ENCODE results near the gene HTRA1. TPM values are rescaled to one million over a fixed set of nuclear protein-coding genes. Genes with fewer than 3 reads are reported as not detected.

The HTRA1 gene
- polyA plus RNA-seq, 1 donor from 2014 or later = 1.4 TPM

DNA sequence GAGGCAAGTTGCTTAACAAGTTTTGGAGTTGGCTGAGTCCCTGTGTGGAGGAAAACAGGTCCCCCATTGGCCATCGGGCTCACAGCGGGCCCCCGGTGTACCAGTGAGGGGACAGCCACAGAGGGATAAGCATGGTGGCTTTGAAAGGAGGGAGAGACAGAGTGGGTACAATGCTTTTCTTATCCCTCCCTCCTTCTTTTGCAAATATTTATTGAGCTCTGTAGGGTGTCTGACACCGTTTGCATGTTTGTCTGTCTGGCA lies 2.8 kb downstream of the HTRA1 start:
- no peaks in the 10 kb centered on the region for H3K9me2 ChIP-seq (ENCODE audit: insufficient read depth, low read length)
- no peak overlapping the region for H3K9ac ChIP-seq (ENCODE audit: low read length)
- H2AFZ ChIP-seq (ENCODE audit: low read depth, low read length) = no peak overlapping the region
- H3K27me3 ChIP-seq (ENCODE audit: insufficient read depth, low read depth, low read length) = peaks cover 44% of the 10 kb centered on the region
- H3K9me3 ChIP-seq (ENCODE audit: low read length) = no peaks in the 10 kb centered on the region
- no peaks in the 10 kb centered on the region for H3K36me3 ChIP-seq (ENCODE audit: insufficient read depth, low read length)
- TF ChIP-seq RAD21 (conservative IDR thresholded peaks at IDR 0.05) (no peak), EP300 (conservative IDR thresholded peaks at IDR 0.05; ENCODE audit: poor library complexity, severe bottlenecking) (no peak), EZH2 (IDR thresholded peaks at IDR 0.05; ENCODE audit: borderline replicate concordance, insufficient read depth, low read length, poor library complexity, severe bottlenecking) (no peak), CTCF (IDR thresholded peaks at IDR 0.05; ENCODE audit: poor library complexity, severe bottlenecking) (no peak), TAF1 (IDR thresholded peaks at IDR 0.05; ENCODE audit: low read depth) (no peak), POLR2AphosphoS5 (IDR thresholded peaks at IDR 0.05) (no peak), SMC3 (conservative IDR thresholded peaks at IDR 0.05; ENCODE audit: poor library complexity) (no peak), MXI1 (conservative IDR thresholded peaks at IDR 0.05; ENCODE audit: poor library complexity, severe bottlenecking) (no peak)
- TF ChIP-seq, protein P1, sequence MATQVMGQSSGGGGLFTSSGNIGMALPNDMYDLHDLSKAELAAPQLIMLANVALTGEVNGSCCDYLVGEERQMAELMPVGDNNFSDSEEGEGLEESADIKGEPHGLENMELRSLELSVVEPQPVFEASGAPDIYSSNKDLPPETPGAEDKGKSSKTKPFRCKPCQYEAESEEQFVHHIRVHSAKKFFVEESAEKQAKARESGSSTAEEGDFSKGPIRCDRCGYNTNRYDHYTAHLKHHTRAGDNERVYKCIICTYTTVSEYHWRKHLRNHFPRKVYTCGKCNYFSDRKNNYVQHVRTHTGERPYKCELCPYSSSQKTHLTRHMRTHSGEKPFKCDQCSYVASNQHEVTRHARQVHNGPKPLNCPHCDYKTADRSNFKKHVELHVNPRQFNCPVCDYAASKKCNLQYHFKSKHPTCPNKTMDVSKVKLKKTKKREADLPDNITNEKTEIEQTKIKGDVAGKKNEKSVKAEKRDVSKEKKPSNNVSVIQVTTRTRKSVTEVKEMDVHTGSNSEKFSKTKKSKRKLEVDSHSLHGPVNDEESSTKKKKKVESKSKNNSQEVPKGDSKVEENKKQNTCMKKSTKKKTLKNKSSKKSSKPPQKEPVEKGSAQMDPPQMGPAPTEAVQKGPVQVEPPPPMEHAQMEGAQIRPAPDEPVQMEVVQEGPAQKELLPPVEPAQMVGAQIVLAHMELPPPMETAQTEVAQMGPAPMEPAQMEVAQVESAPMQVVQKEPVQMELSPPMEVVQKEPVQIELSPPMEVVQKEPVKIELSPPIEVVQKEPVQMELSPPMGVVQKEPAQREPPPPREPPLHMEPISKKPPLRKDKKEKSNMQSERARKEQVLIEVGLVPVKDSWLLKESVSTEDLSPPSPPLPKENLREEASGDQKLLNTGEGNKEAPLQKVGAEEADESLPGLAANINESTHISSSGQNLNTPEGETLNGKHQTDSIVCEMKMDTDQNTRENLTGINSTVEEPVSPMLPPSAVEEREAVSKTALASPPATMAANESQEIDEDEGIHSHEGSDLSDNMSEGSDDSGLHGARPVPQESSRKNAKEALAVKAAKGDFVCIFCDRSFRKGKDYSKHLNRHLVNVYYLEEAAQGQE (IDR thresholded peaks at IDR 0.05; ENCODE audit: borderline replicate concordance) = no peak
- H3K27ac ChIP-seq (ENCODE audit: low read length) = no peak overlapping the region
- no peaks in the 10 kb centered on the region for H3F3A ChIP-seq (ENCODE audit: insufficient read depth, low read length, poor library complexity, severe bottlenecking)
- H3K4me2 ChIP-seq (ENCODE audit: low read length) = no peak overlapping the region
- H3K79me2 ChIP-seq (replicated peaks; ENCODE audit: insufficient read depth, low read length) = no peaks in the 10 kb centered on the region
- no peaks in the 10 kb centered on the region for H4K20me1 ChIP-seq (ENCODE audit: insufficient read depth)
- H3K4me3 ChIP-seq (ENCODE audit: low read length) = no peak overlapping the region

DNA sequence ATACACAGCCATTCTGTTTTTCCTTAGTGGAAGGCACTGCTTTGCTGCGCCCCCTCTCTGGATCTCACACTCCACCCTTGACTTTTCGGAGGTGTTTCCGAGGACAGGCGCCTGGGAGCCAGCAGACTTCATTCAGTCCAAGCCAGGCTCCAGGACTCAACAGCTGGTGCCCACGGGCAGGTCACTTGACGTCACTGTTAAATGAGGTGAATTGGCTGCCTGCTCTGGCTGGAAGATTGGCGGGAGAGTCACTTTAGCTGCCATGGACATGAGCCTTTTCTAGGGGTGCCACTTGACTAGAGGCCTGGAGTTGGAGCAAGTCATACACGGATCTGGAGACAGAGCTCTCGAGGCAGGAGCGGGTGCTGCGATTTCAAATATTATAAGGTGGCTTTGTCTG lies 3.2 kb downstream of the HTRA1 start:
- Histone ChIP-seq H3K9ac (ENCODE audit: low read length) (no peak overlapping the region), H2AFZ (ENCODE audit: low read depth, low read length) (no peak overlapping the region), H3F3A (ENCODE audit: insufficient read depth, low read length, poor library complexity, severe bottlenecking) (no peaks in the 10 kb centered on the region), H3K4me3 (ENCODE audit: low read length) (no peak overlapping the region), H3K9me3 (ENCODE audit: low read length) (no peaks in the 10 kb centered on the region), H3K4me2 (ENCODE audit: low read length) (no peak overlapping the region), H3K27me3 (ENCODE audit: insufficient read depth, low read depth, low read length) (peaks cover 40% of the 10 kb centered on the region), H3K27ac (ENCODE audit: low read length) (no peak overlapping the region), H3K36me3 (ENCODE audit: insufficient read depth, low read length) (no peaks in the 10 kb centered on the region), H3K79me2 (replicated peaks; ENCODE audit: insufficient read depth, low read length) (no peaks in the 10 kb centered on the region), H3K9me2 (ENCODE audit: insufficient read depth, low read length) (no peaks in the 10 kb centered on the region), H4K20me1 (ENCODE audit: insufficient read depth) (no peaks in the 10 kb centered on the region)
- TF ChIP-seq, protein P1 (IDR thresholded peaks at IDR 0.05; ENCODE audit: borderline replicate concordance) = no peak
- TF ChIP-seq SMC3 (conservative IDR thresholded peaks at IDR 0.05; ENCODE audit: poor library complexity) (no peak), TAF1 (IDR thresholded peaks at IDR 0.05; ENCODE audit: low read depth) (no peak)
